Measurements from ENCODE around the gene NHSL2.

GRCh38 chrX:72126048-72126415, 215.4 kb downstream of the NHSL2 start:
- TF ChIP-seq, protein P1, sequence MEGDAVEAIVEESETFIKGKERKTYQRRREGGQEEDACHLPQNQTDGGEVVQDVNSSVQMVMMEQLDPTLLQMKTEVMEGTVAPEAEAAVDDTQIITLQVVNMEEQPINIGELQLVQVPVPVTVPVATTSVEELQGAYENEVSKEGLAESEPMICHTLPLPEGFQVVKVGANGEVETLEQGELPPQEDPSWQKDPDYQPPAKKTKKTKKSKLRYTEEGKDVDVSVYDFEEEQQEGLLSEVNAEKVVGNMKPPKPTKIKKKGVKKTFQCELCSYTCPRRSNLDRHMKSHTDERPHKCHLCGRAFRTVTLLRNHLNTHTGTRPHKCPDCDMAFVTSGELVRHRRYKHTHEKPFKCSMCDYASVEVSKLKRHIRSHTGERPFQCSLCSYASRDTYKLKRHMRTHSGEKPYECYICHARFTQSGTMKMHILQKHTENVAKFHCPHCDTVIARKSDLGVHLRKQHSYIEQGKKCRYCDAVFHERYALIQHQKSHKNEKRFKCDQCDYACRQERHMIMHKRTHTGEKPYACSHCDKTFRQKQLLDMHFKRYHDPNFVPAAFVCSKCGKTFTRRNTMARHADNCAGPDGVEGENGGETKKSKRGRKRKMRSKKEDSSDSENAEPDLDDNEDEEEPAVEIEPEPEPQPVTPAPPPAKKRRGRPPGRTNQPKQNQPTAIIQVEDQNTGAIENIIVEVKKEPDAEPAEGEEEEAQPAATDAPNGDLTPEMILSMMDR (conservative IDR thresholded peaks at IDR 0.05; ENCODE audit: low read length) = no peak
- no peak for TF ChIP-seq EZH2phosphoT487 (IDR thresholded peaks at IDR 0.05; ENCODE audit: borderline replicate concordance, low read depth, low read length)
